Upper lobe of left lung (tissue), 6 donors: ENCODE data around the gene PGM5. TPM values are rescaled to one million over a fixed set of nuclear protein-coding genes. Genes with fewer than 3 reads are reported as not detected.

Experiments
- ATAC-seq, 2 donors: fragments of 200-7000 bp; cut with Tn5 transposase; one replicate each; pipeline ENCODE4 v1.9.1; 2022; ENCODE audit warnings: mild to moderate bottlenecking in 2 of 2, moderate library complexity in 2 of 2; ENCODE audit not compliant: low FRiP score in 2 of 2
- DNase-seq, 2 donors: peaks; one replicate each; pipeline ENCODE4 v3.0.0-alpha.2; 2019 to 2020
- H3K27ac ChIP-seq, 4 donors: fragments of 200-600 bp; sonication (generic); one replicate each; pipeline ENCODE4 v1.5.1; 2016 to 2019
- H3K27me3 ChIP-seq, 4 donors: fragments of 200-600 bp; sonication (generic); one replicate each; pipeline ENCODE4 v1.5.1; 2017 to 2019
- H3K36me3 ChIP-seq, 4 donors: fragments of 200-600 bp; sonication (generic); one replicate each; pipeline ENCODE4 v1.5.1; 2016 to 2019
- H3K4me1 ChIP-seq, 4 donors: fragments of 200-600 bp; sonication (generic); one replicate each; pipeline ENCODE4 v1.5.1; 2018 to 2019
- H3K4me3 ChIP-seq, 4 donors: fragments of 200-600 bp; sonication (generic); one replicate each; pipeline ENCODE4 v1.5.1; 2017 to 2019; ENCODE audit warnings: mild to moderate bottlenecking in 2 of 4, moderate library complexity in 1 of 4
- H3K9me3 ChIP-seq, 4 donors: fragments of 200-600 bp; sonication (generic); one replicate each; pipeline ENCODE4 v1.5.1; 2018 to 2019
- EP300 ChIP-seq, 4 donors: sonication (generic); formaldehyde crosslinking; IDR thresholded peaks; one replicate each; pipeline ENCODE4 v1.5.1; 2017; ENCODE audit warnings: antibody characterized with exemption in 4 of 4, control low read depth in 2 of 4
- POLR2A ChIP-seq, 4 donors: fragments of 450-650 bp; IDR thresholded peaks; one replicate each; pipeline ENCODE4 v1.5.1; 2016 to 2017; ENCODE audit warnings: antibody characterized with exemption in 4 of 4, mild to moderate bottlenecking in 2 of 4
- POLR2AphosphoS5 ChIP-seq, 2 donors: sonication (generic); formaldehyde crosslinking; IDR thresholded peaks; one replicate each; pipeline ENCODE4 v1.5.1; 2017; ENCODE audit warnings: antibody characterized with exemption in 2 of 2
- WGBS, 2 donors: methylation state at CpG; one replicate each; pipeline ENCODE4 v1.1.5; 2017 to 2018; 5-methylcytosine and 5-hydroxymethylcytosine counted together
- total RNA-seq, 6 donors: library from RNA; depleted of rRNA in 4 of 6; stranded (reverse); fragments of >200 nt in 4 of 6; gene quantifications; one replicate each; pipeline versions ENCODE4 v1.1.0 to v1.2.1, GENCODE V29; 2016 to 2021
- TF ChIP-seq, protein P1 (sequence below), 6 experiments: fragments of 450-650 bp in 4 of 6; fragments of 200-600 bp in 2 of 6; sonication (generic) in 2 of 6; IDR thresholded peaks; one replicate each; pipeline ENCODE4 v1.5.1; 2016 to 2019; ENCODE audit warnings: antibody characterized with exemption in 6 of 6
- donor health status: DM: no; HTN: no; CAD: no; lungs with moderate emphysema.
- donor health status: DM: no; HTN: yes; CAD: no; lungs with severe emphysema.

Gene PGM5
- total RNA-seq, 6 donors from 2014 or later, result 9.4 to 32.1 (median 16.0) TPM

GRCh38 chr9:68547417-68547816, 191.0 kb downstream of the PGM5 start:
- TF ChIP-seq POLR2AphosphoS5 (IDR thresholded peaks at IDR 0.05) (no peak), POLR2A (IDR thresholded peaks at IDR 0.05) (no peak), EP300 (IDR thresholded peaks at IDR 0.05) (no peak)
- TF ChIP-seq, protein P1, sequence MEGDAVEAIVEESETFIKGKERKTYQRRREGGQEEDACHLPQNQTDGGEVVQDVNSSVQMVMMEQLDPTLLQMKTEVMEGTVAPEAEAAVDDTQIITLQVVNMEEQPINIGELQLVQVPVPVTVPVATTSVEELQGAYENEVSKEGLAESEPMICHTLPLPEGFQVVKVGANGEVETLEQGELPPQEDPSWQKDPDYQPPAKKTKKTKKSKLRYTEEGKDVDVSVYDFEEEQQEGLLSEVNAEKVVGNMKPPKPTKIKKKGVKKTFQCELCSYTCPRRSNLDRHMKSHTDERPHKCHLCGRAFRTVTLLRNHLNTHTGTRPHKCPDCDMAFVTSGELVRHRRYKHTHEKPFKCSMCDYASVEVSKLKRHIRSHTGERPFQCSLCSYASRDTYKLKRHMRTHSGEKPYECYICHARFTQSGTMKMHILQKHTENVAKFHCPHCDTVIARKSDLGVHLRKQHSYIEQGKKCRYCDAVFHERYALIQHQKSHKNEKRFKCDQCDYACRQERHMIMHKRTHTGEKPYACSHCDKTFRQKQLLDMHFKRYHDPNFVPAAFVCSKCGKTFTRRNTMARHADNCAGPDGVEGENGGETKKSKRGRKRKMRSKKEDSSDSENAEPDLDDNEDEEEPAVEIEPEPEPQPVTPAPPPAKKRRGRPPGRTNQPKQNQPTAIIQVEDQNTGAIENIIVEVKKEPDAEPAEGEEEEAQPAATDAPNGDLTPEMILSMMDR (IDR thresholded peaks at IDR 0.05), result no peak
- no peak overlapping the region for H3K4me3 ChIP-seq
- H3K9me3 ChIP-seq, result no peaks in the 10 kb centered on the region
- peaks cover 0 to 12% (median 1%) of the 10 kb centered on the region in 4 donors for H3K4me1 ChIP-seq
- no peaks in the 10 kb centered on the region for H3K27me3 ChIP-seq
- DNase-seq (peak in 1 of 2 donors; percentile 53), ATAC-seq (peak in 1 of 2 donors; percentile 73)
- H3K36me3 ChIP-seq, result no peaks in the 10 kb centered on the region
- H3K27ac ChIP-seq, result peak overlapping the region; percentile 73 to 83 (median 77)

- DNase-seq (no peak), ATAC-seq (peak in 1 of 2 donors; percentile 21)
- WGBS, 2 donors, result 42 to 49% methylated on average over 3 of the region's 3 CpGs
- Histone ChIP-seq H3K27me3 (no peaks in the 10 kb centered on the region), H3K9me3 (no peaks in the 10 kb centered on the region), H3K36me3 (no peaks in the 10 kb centered on the region), H3K4me1 (peaks cover 0 to 12% (median 1%) of the 10 kb centered on the region in 4 donors), H3K27ac (peak overlapping the region; percentile 73 to 83 (median 77)), H3K4me3 (no peak overlapping the region)
- TF ChIP-seq POLR2A (IDR thresholded peaks at IDR 0.05), result no peak
- no peak for TF ChIP-seq EP300 (IDR thresholded peaks at IDR 0.05)
- TF ChIP-seq, protein P1 (IDR thresholded peaks at IDR 0.05), result no peak
- no peak for TF ChIP-seq POLR2AphosphoS5 (IDR thresholded peaks at IDR 0.05)
Measured at GRCh38 chr9:68548241-68548640, 191.8 kb downstream of the PGM5 start.

DNA sequence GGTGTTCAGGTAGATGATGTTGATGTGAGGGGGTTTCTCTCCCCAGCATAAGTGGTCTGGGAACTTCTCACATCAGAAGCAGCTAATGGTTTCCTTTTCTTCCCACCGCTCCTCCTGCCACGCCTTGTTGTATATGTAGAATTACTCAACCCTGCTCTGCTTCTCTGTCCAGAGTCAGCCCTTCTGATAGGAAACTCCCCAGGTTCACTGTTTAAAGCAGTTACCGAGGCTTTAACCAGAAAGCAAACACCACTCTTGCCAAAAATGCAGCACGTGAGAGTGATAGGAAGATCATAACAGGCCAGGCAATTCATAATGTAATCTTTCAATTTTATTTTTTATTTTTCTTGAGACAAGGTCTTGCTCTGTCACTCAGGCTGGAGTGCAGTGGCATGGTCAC, 194.8 kb downstream of the PGM5 start:
- peak; percentile 16 to 31 for ATAC-seq
- TF ChIP-seq, protein P1 (IDR thresholded peaks at IDR 0.05), result no peak
- no peak for TF ChIP-seq EP300 (IDR thresholded peaks at IDR 0.05)
- no peak for TF ChIP-seq POLR2AphosphoS5 (IDR thresholded peaks at IDR 0.05)
- no peak for TF ChIP-seq POLR2A (IDR thresholded peaks at IDR 0.05)

GRCh38 chr9:68552700-68553476, 196.5 kb downstream of the PGM5 start:
- no peak for DNase-seq
- WGBS, 2 donors, result 59 to 65% methylated on average over 3 of the region's 3 CpGs
- Histone ChIP-seq H3K9me3 (no peaks in the 10 kb centered on the region), H3K36me3 (no peaks in the 10 kb centered on the region), H3K4me1 (peaks cover 0 to 12% (median 1%) of the 10 kb centered on the region in 4 donors), H3K27me3 (no peaks in the 10 kb centered on the region), H3K4me3 (no peak overlapping the region), H3K27ac (no peak overlapping the region)
- ATAC-seq, result no peak
- TF ChIP-seq POLR2A (IDR thresholded peaks at IDR 0.05) (no peak), EP300 (IDR thresholded peaks at IDR 0.05) (no peak), POLR2AphosphoS5 (IDR thresholded peaks at IDR 0.05) (no peak)
- TF ChIP-seq, protein P1 (IDR thresholded peaks at IDR 0.05), result no peak

More for the DNA sequence above, 194.8 kb downstream of the PGM5 start:
- Histone ChIP-seq H3K27me3 (no peaks in the 10 kb centered on the region), H3K36me3 (no peaks in the 10 kb centered on the region), H3K4me3 (no peak overlapping the region), H3K4me1 (peaks cover 0 to 12% (median 1%) of the 10 kb centered on the region in 4 donors), H3K9me3 (no peaks in the 10 kb centered on the region), H3K27ac (no peak overlapping the region)
- DNase-seq, result peak in 1 of 2 donors; percentile 43
- 39 to 52% methylated on average over 4 of the region's 4 CpGs for WGBS, 2 donors
